C4-2B (cell line): ENCODE results near the gene CTNNBL1.

Experiments
- CTCF ChIP-seq: fragments of 450-650 bp; conservative IDR thresholded peaks from 2 replicates; pipeline ENCODE4 v1.5.1; 2017; ENCODE audit warnings: mild to moderate bottlenecking
- ZFX ChIP-seq: fragments of 450-650 bp; IDR thresholded peaks from 2 replicates; pipeline ENCODE4 v1.6.1; 2017

- TF ChIP-seq CTCF (no peak), ZFX (no peak)
These were observed 212.1 kb downstream of the CTNNBL1 start for GRCh38 chr20:37905671-37906613.
